Thoracic aorta (tissue), 2 donors: Measurements from ENCODE around the gene NAB1. TPM values are rescaled to one million over a fixed set of nuclear protein-coding genes. Genes with fewer than 3 reads are reported as not detected.

Experiments used
- ATAC-seq: fragments of 150-250 bp; one replicate; pipeline ENCODE4 v1.8.0; 2017; ENCODE audit warnings: low read depth; ENCODE audit not compliant: insufficient number of reproducible peaks, low FRiP score
- DNase-seq: peaks from one replicate; pipeline ENCODE4 v3.0.0-alpha.2; 2020; ENCODE audit warnings: low spot score
- H3K27ac ChIP-seq, 2 donors: fragments of 200-600 bp; sonication (generic); 1 replicate in 1 of 2; 2 replicates in 1 of 2; pipeline ENCODE4 v1.5.1; 2016; ENCODE audit warnings: mild to moderate bottlenecking in 2 of 2, moderate library complexity in 2 of 2
- H3K27me3 ChIP-seq: fragments of 200-600 bp; sonication (generic); replicated peaks from 2 replicates; pipeline ENCODE4 v1.6.0; 2016; ENCODE audit warnings: mild to moderate bottlenecking; ENCODE audit not compliant: insufficient read depth
- H3K36me3 ChIP-seq: fragments of 200-600 bp; sonication (generic); one replicate; pipeline ENCODE4 v1.5.1; 2016
- H3K4me1 ChIP-seq, 2 donors: fragments of 200-600 bp; sonication (generic); 1 replicate in 1 of 2; 2 replicates in 1 of 2; pipeline versions ENCODE4 v1.5.1 to v1.6.0; 2016; ENCODE audit warnings: low read depth in 2 of 2, mild to moderate bottlenecking in 1 of 2; ENCODE audit not compliant: control insufficient read depth in 1 of 2
- H3K4me3 ChIP-seq: fragments of 200-600 bp; sonication (generic); 2 replicates; pipeline ENCODE4 v1.5.1; 2016; ENCODE audit warnings: mild to moderate bottlenecking
- H3K9me3 ChIP-seq: fragments of 200-600 bp; sonication (generic); 2 replicates; pipeline ENCODE4 v1.5.1; 2016
- total RNA-seq, 2 donors: library from RNA; depleted of rRNA; stranded (reverse); fragments of >200 nt; gene quantifications; one replicate each; pipeline versions ENCODE4 v1.1.0 to v1.2.3, GENCODE V29; 2016
- TF ChIP-seq, protein P1 (sequence below): fragments of 200-600 bp; sonication (generic); IDR thresholded peaks from one replicate; pipeline ENCODE4 v1.5.1; 2019; ENCODE audit warnings: antibody characterized with exemption

Gene NAB1
- total RNA-seq, 2 donors from 2014 or later, result 51.0 to 77.7 TPM

DNA sequence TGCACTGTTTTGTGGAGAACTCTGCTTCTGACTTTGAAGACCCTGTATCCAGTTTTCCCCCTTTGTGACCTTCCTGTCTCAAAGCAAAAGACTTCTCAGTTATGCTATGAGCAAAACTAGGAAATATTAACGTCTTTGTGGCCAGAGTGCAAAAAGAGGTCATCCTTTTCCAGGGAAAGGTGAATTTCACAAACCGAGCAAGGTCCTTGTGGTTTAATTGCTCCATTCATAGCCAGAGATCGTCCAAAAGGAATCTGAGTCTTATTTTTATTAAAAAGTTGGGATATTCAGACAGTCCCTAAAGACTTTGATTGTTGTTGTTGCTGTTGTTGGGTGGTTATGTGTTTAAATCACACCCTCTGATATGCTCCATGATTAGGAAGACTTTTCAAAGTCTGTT, 77.4 kb downstream of the NAB1 start:
- Histone ChIP-seq H3K27me3 (no peaks in the 10 kb centered on the region), H3K9me3 (no peaks in the 10 kb centered on the region), H3K36me3 (no peaks in the 10 kb centered on the region), H3K4me1 (peaks cover 3 to 4% of the 10 kb centered on the region in 2 donors), H3K27ac (no peak overlapping the region), H3K4me3 (no peak overlapping the region)
- TF ChIP-seq, protein P1, sequence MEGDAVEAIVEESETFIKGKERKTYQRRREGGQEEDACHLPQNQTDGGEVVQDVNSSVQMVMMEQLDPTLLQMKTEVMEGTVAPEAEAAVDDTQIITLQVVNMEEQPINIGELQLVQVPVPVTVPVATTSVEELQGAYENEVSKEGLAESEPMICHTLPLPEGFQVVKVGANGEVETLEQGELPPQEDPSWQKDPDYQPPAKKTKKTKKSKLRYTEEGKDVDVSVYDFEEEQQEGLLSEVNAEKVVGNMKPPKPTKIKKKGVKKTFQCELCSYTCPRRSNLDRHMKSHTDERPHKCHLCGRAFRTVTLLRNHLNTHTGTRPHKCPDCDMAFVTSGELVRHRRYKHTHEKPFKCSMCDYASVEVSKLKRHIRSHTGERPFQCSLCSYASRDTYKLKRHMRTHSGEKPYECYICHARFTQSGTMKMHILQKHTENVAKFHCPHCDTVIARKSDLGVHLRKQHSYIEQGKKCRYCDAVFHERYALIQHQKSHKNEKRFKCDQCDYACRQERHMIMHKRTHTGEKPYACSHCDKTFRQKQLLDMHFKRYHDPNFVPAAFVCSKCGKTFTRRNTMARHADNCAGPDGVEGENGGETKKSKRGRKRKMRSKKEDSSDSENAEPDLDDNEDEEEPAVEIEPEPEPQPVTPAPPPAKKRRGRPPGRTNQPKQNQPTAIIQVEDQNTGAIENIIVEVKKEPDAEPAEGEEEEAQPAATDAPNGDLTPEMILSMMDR, result no peak
- no peak for ATAC-seq
- DNase-seq, result no peak

- no peak overlapping the region for H3K4me3 ChIP-seq
- DNase-seq (no peak), ATAC-seq (no peak)
- no peaks in the 10 kb centered on the region for H3K4me1 ChIP-seq
- TF ChIP-seq, protein P1, result no peak
- H3K27me3 ChIP-seq, result no peaks in the 10 kb centered on the region
- no peaks in the 10 kb centered on the region for H3K36me3 ChIP-seq
- no peak overlapping the region for H3K27ac ChIP-seq
- H3K9me3 ChIP-seq, result no peaks in the 10 kb centered on the region
Measured at GRCh38 chr2:190736355-190736754, 87.5 kb downstream of the NAB1 start.

- no peaks in the 10 kb centered on the region for H3K4me1 ChIP-seq
- H3K36me3 ChIP-seq, result no peaks in the 10 kb centered on the region
- H3K27ac ChIP-seq, result no peak overlapping the region
- no peak overlapping the region for H3K4me3 ChIP-seq
- DNase-seq (no peak), ATAC-seq (no peak)
- H3K27me3 ChIP-seq, result no peaks in the 10 kb centered on the region
- TF ChIP-seq, protein P1, result no peak
- no peaks in the 10 kb centered on the region for H3K9me3 ChIP-seq
Measured at GRCh38 chr2:190740449-190740848, 91.6 kb downstream of the NAB1 start.

Other genes with a start within 250 kb of the NAB1 start
- 10 to 100 TPM; 61.0 to 75.1 TPM for gene MFSD6, start 240.7 kb upstream of the NAB1 start, total RNA-seq
- gene NEMP2, start 114.4 kb upstream of the NAB1 start, total RNA-seq, result 1 to 10 TPM; 3.2 to 3.6 TPM
- gene GLS, start 231.7 kb downstream of the NAB1 start, total RNA-seq, result 100 to 1,000 TPM; 415 to 476 TPM